RWPE2 (cell line): ENCODE results near the gene CA5B.
"Not testable (repeated sequence)": the region's sequence is repeated elsewhere in the genome, so short reads cannot be mapped to it uniquely, and the experiment has no call there.

Experiments used
- ATAC-seq: fragments of 200-7000 bp; cut with Tn5 transposase; 3 replicates; pipeline ENCODE4 v1.9.1; 2021; ENCODE audit warnings: low read depth
- DNase-seq: peaks from one replicate; pipeline ENCODE4 v3.0.0-alpha.2; 2020; ENCODE audit warnings: low spot score
- H3K27ac ChIP-seq: fragments of 450-650 bp; 2 replicates; pipeline ENCODE4 v1.5.1; 2017; ENCODE audit warnings: mild to moderate bottlenecking; ENCODE audit not compliant: poor library complexity, severe bottlenecking
- H3K27me3 ChIP-seq: fragments of 250-450 bp; sonication (Bioruptor Pico); 2 replicates; pipeline ENCODE4 v1.5.1; 2021; ENCODE audit warnings: mild to moderate bottlenecking, moderate library complexity; ENCODE audit not compliant: insufficient read depth, poor library complexity, severe bottlenecking
- H3K36me3 ChIP-seq: fragments of 250-450 bp; sonication (Bioruptor Pico); 2 replicates; pipeline ENCODE4 v1.5.1; 2020; ENCODE audit warnings: low read depth, mild to moderate bottlenecking, moderate library complexity
- H3K4me1 ChIP-seq: fragments of 250-450 bp; sonication (Bioruptor Pico); 2 replicates; pipeline ENCODE4 v1.5.1; 2021; ENCODE audit warnings: mild to moderate bottlenecking, moderate library complexity; ENCODE audit not compliant: insufficient read depth, poor library complexity, severe bottlenecking
- H3K4me3 ChIP-seq: fragments of 250-450 bp; sonication (Bioruptor Pico); 2 replicates; pipeline ENCODE4 v1.5.1; 2021; ENCODE audit warnings: mild to moderate bottlenecking, moderate library complexity; ENCODE audit not compliant: severe bottlenecking
- H3K9me3 ChIP-seq: fragments of 250-450 bp; sonication (Bioruptor Pico); 2 replicates; pipeline ENCODE4 v1.5.1; 2021; ENCODE audit warnings: mild to moderate bottlenecking, moderate library complexity; ENCODE audit not compliant: severe bottlenecking
- CTCF ChIP-seq: fragments of 450-650 bp; IDR thresholded peaks from one replicate; pipeline ENCODE4 v1.5.1; 2017; ENCODE audit warnings: mild to moderate bottlenecking, moderate library complexity; ENCODE audit not compliant: poor library complexity, severe bottlenecking

The CA5B gene

GRCh38 chrX:15822922-15823321, 84.9 kb downstream of the CA5B start:
- Histone ChIP-seq H3K36me3 (no peaks in the 10 kb centered on the region), H3K4me3 (no peak overlapping the region), H3K27ac (no peak overlapping the region), H3K4me1 (no peaks in the 10 kb centered on the region), H3K27me3 (no peaks in the 10 kb centered on the region), H3K9me3 (no peaks in the 10 kb centered on the region)
- ATAC-seq = no peak
- no peak for TF ChIP-seq CTCF
- no peak for DNase-seq

GRCh38 chrX:15825936-15826335, 87.9 kb downstream of the CA5B start:
- Histone ChIP-seq H3K27me3 (no peaks in the 10 kb centered on the region), H3K9me3 (no peaks in the 10 kb centered on the region), H3K27ac (no peak overlapping the region), H3K4me1 (no peaks in the 10 kb centered on the region), H3K4me3 (no peak overlapping the region), H3K36me3 (no peaks in the 10 kb centered on the region)
- no peak for ATAC-seq
- no peak for TF ChIP-seq CTCF
- no peak for DNase-seq

- Histone ChIP-seq H3K4me3 (no peak overlapping the region), H3K36me3 (no peaks in the 10 kb centered on the region), H3K4me1 (no peaks in the 10 kb centered on the region), H3K27ac (no peak overlapping the region), H3K27me3 (no peaks in the 10 kb centered on the region), H3K9me3 (no peaks in the 10 kb centered on the region)
- no peak for TF ChIP-seq CTCF
- DNase-seq (no peak), ATAC-seq (no peak)
These were observed 91.1 kb downstream of the CA5B start for GRCh38 chrX:15829217-15829616.

- H3K36me3 ChIP-seq, H3K27ac ChIP-seq, ATAC-seq, H3K27me3 ChIP-seq, DNase-seq, H3K4me3 ChIP-seq, H3K4me1 ChIP-seq, H3K9me3 ChIP-seq: not testable (repeated sequence)
These were observed 93.3 kb downstream of the CA5B start for GRCh38 chrX:15831347-15831746.

DNA sequence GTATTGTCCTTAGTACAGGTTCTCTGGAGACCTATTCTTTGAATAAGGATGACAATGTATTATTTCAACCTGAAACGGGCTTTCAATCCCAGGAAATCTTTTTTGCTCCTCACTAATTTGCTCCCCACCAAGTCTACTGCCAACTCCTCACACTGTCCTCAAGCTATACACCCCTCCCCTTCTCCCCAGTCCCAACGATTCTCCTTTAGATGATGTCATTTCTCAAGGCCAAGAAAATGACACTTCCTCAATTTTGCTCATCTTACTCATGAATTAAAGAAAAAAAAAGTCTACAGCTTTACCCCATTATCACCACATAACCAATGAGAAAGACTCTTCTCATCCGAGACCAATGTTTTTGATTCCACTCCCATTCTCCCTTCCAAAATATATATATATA, 96.0 kb downstream of the CA5B start:
- no peaks in the 10 kb centered on the region for H3K36me3 ChIP-seq
- no peak for DNase-seq
- no peaks in the 10 kb centered on the region for H3K9me3 ChIP-seq
- H3K27me3 ChIP-seq = no peaks in the 10 kb centered on the region
- no peak for ATAC-seq
- no peak overlapping the region for H3K4me3 ChIP-seq
- no peak for TF ChIP-seq CTCF
- no peaks in the 10 kb centered on the region for H3K4me1 ChIP-seq
- H3K27ac ChIP-seq = no peak overlapping the region
